BE2C (cell line): ENCODE data around the gene PARD6G.

ENCODE experiments used
- DNase-seq: peaks from one replicate; pipeline ENCODE4 v3.0.0-alpha.2; 2020
- H3K27me3 ChIP-seq: fragments of 250-450 bp; sonication (Bioruptor Pico); 2 replicates; pipeline ENCODE4 v1.5.1; 2020; ENCODE audit warnings: mild to moderate bottlenecking
- H3K36me3 ChIP-seq: fragments of 250-450 bp; sonication (Bioruptor Pico); 2 replicates; pipeline ENCODE4 v1.5.1; 2020; ENCODE audit warnings: mild to moderate bottlenecking
- H3K4me1 ChIP-seq: fragments of 250-450 bp; sonication (Bioruptor Pico); 2 replicates; pipeline ENCODE4 v1.5.1; 2020
- H3K4me3 ChIP-seq: 2 replicates; pipeline ENCODE4 v1.5.1; 2011; ENCODE audit warnings: low read depth, low read length
- H3K9me3 ChIP-seq: fragments of 250-450 bp; sonication (Bioruptor Pico); 2 replicates; pipeline ENCODE4 v1.5.1; 2020
- TF ChIP-seq, protein P1 (sequence below): IDR thresholded peaks from 2 replicates; pipeline ENCODE4 v1.5.1; 2012; ENCODE audit warnings: mild to moderate bottlenecking, low read depth, low read length

The PARD6G gene

DNA sequence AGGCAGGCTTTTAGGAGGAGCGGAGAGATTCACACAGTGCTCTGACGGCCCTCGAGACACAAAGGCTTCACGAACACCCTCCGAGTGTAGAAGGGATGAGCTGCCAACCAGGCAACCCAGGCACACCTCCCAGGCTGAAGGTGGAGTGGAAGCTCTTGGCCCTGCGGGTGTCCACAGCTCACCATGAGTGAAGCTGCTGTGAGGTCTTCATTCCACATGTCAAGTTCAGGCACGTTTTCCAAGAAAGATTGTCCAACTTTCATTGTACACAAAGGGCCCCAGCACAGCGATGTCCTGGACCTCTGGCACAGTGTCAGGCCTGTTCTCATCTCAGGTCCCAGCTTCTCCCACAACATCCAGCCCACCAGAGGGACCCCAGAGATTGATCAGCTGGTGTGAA, 13.4 kb downstream of the PARD6G start:
- H3K36me3 ChIP-seq, result no peaks in the 10 kb centered on the region
- H3K4me1 ChIP-seq, result no peaks in the 10 kb centered on the region
- no peaks in the 10 kb centered on the region for H3K9me3 ChIP-seq
- TF ChIP-seq, protein P1, sequence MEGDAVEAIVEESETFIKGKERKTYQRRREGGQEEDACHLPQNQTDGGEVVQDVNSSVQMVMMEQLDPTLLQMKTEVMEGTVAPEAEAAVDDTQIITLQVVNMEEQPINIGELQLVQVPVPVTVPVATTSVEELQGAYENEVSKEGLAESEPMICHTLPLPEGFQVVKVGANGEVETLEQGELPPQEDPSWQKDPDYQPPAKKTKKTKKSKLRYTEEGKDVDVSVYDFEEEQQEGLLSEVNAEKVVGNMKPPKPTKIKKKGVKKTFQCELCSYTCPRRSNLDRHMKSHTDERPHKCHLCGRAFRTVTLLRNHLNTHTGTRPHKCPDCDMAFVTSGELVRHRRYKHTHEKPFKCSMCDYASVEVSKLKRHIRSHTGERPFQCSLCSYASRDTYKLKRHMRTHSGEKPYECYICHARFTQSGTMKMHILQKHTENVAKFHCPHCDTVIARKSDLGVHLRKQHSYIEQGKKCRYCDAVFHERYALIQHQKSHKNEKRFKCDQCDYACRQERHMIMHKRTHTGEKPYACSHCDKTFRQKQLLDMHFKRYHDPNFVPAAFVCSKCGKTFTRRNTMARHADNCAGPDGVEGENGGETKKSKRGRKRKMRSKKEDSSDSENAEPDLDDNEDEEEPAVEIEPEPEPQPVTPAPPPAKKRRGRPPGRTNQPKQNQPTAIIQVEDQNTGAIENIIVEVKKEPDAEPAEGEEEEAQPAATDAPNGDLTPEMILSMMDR, result no peak
- no peak for DNase-seq
- H3K27me3 ChIP-seq, result no peaks in the 10 kb centered on the region
- no peak overlapping the region for H3K4me3 ChIP-seq

DNA sequence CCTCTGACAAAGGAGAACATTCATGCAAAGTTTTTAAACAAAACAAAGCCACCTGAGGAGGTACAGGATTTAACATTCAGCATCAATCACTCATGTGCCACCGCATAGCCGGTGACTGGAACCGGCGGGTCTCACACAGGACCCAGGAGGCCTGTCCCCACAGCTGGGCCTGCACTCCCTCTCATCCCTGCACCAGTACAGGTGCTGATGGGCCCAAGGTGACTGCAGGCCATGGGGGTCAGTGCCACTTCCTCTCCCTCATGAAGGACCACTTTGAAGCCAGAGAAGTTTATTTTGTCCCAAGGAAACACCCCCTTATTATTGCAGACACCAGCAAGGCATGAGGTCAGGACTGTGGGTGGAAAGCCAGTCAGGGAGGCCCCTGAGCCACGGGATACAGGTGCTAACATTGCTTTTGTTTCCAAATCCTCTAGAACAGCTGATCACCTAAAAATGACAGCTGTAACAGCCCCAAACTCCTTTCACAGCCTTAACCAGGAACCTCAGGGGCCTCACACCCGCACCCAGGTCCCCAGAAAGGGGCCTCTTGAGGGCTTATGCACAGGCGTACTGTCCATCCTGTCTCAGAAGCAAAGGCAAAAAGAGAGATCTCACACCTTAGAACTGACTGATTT, 14.0 kb downstream of the PARD6G start:
- DNase-seq, result no peak
- Histone ChIP-seq H3K4me1 (no peaks in the 10 kb centered on the region), H3K9me3 (no peaks in the 10 kb centered on the region), H3K27me3 (no peaks in the 10 kb centered on the region), H3K36me3 (no peaks in the 10 kb centered on the region), H3K4me3 (no peak overlapping the region)
- TF ChIP-seq, protein P1, result no peak

DNA sequence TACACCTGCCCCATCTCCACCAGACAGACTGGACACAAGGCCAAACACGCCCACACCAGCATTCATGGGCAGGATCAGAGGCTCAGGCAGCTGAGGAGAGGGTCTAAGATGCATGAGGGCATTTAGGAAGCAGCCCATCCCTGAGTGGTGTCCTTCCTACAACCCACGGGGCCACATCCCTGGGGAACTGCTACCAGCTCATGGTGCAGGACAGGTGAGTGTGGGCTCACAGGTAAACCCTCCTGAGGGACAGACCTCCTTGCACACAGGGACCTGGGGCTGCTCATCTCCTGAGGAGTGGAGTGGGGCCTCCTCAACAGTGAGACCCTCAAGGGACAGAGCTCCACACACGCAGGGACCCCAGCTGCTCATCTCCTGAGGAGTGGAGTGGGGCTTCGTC, 14.6 kb downstream of the PARD6G start:
- Histone ChIP-seq H3K4me3 (no peak overlapping the region), H3K4me1 (no peaks in the 10 kb centered on the region), H3K9me3 (no peaks in the 10 kb centered on the region), H3K36me3 (no peaks in the 10 kb centered on the region), H3K27me3 (no peaks in the 10 kb centered on the region)
- TF ChIP-seq, protein P1, result no peak
- no peak for DNase-seq

DNA sequence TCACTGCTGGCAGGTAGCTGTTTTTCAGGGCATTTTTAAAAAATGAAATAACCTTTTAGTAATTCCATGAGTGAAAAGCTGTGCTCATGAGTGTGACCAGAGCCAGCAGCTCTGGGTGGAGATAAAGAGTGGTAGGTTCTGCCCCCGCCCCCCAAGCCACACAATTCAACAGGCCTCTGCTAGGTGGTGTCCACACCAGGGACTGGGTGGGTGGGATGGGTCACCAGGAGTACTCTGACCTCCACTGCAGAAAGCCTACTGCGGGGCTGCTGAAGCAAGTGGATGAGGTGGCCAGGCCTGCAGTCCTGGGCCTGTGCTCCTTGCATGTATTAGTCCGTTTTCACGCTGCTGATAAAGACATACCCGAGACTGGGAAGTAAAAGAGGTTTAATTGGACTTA, 15.3 kb downstream of the PARD6G start:
- no peak overlapping the region for H3K4me3 ChIP-seq
- H3K4me1 ChIP-seq, result no peaks in the 10 kb centered on the region
- H3K9me3 ChIP-seq, result no peaks in the 10 kb centered on the region
- no peaks in the 10 kb centered on the region for H3K36me3 ChIP-seq
- no peak for DNase-seq
- TF ChIP-seq, protein P1, result no peak
- H3K27me3 ChIP-seq, result no peaks in the 10 kb centered on the region

DNA sequence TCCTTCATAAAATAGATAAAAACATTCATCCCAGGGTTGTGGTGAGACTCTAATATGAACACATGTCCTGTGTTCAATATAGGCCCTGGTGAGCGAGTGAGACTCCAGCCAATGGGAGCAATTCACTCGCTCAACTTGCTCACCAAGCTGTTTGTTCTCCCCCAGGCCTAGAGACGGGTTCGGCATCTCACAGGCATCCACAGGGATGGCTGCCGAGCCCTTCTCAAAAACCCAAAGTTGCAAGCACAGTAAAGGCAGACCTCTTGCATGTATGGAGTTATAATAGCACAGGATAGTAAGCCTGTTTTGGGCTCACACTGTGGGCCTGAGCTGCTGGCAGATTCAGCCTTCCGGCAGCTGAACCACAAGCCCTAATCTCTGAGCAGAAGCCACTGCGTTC, 15.7 kb downstream of the PARD6G start:
- H3K9me3 ChIP-seq, result no peaks in the 10 kb centered on the region
- TF ChIP-seq, protein P1, result no peak
- no peaks in the 10 kb centered on the region for H3K36me3 ChIP-seq
- DNase-seq, result no peak
- no peaks in the 10 kb centered on the region for H3K27me3 ChIP-seq
- H3K4me1 ChIP-seq, result no peaks in the 10 kb centered on the region
- no peak overlapping the region for H3K4me3 ChIP-seq

DNA sequence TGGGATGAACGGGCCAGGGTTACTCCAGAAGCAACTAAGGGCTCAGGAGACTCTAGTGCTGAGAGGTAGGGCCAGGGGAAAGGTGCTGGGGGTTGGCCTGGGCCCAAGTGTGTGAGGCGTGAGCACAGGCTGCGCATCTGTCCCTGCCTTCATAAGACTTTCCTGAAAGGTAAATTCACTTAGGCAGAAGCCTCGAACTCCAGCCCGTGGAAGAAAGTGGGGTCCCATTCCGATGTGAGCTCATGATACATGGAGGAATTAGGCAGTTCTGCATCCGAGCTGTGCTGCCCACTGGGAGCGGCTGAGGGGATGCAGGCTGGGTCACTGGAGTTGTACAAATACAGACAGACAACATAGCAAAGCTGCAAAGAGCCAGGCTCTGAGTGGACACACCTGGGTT, 16.2 kb downstream of the PARD6G start:
- H3K27me3 ChIP-seq, result no peaks in the 10 kb centered on the region
- no peaks in the 10 kb centered on the region for H3K9me3 ChIP-seq
- H3K4me3 ChIP-seq, result no peak overlapping the region
- TF ChIP-seq, protein P1, result no peak
- H3K36me3 ChIP-seq, result no peaks in the 10 kb centered on the region
- DNase-seq, result no peak
- H3K4me1 ChIP-seq, result no peaks in the 10 kb centered on the region
